OCI-LY1 (cell line): ENCODE results near the gene HOXB6.

Source experiments
- H2AFZ ChIP-seq: fragments of 200-600 bp; sonication (generic), shearing (Covaris generic); 2 replicates; pipeline ENCODE4 v1.6.0; 2014; ENCODE audit warnings: antibody characterized with exemption, mild to moderate bottlenecking, low read length
- H3F3A ChIP-seq: fragments of 200-600 bp; sonication (generic), shearing (Covaris generic); 2 replicates; pipeline ENCODE4 v1.6.0; 2014; ENCODE audit warnings: mild to moderate bottlenecking, antibody characterized with exemption, low read length, moderate library complexity; ENCODE audit not compliant: insufficient read depth
- H3K27ac ChIP-seq: fragments of 200-600 bp; sonication (generic); 2 replicates; pipeline ENCODE4 v1.5.1; 2014; ENCODE audit warnings: low read length, mixed run types, mild to moderate bottlenecking, low read depth; ENCODE audit not compliant: poor library complexity, severe bottlenecking
- H3K27me3 ChIP-seq: fragments of 200-600 bp; sonication (generic); 2 replicates; pipeline ENCODE4 v1.6.0; 2014; ENCODE audit warnings: antibody characterized with exemption, mild to moderate bottlenecking, low read length, moderate library complexity; ENCODE audit not compliant: insufficient read depth
- H3K36me3 ChIP-seq: fragments of 200-600 bp; sonication (generic); 2 replicates; pipeline ENCODE4 v1.6.1; 2014; ENCODE audit warnings: mild to moderate bottlenecking, antibody characterized with exemption, low read length, moderate library complexity, mixed read lengths; ENCODE audit not compliant: insufficient read depth
- H3K4me1 ChIP-seq: fragments of 200-600 bp; sonication (generic); 2 replicates; pipeline ENCODE4 v1.5.1; 2014; ENCODE audit warnings: mild to moderate bottlenecking, low read length, moderate library complexity; ENCODE audit not compliant: insufficient read depth, severe bottlenecking
- H3K4me2 ChIP-seq: fragments of 200-600 bp; sonication (generic), shearing (Covaris generic); 2 replicates; pipeline ENCODE4 v1.6.1; 2014; ENCODE audit warnings: low read length
- H3K4me3 ChIP-seq: fragments of 200-600 bp; sonication (generic); 2 replicates; pipeline ENCODE4 v1.5.1; 2014; ENCODE audit warnings: low read length, low read depth, mild to moderate bottlenecking, mixed read lengths; ENCODE audit not compliant: poor library complexity, severe bottlenecking
- H3K79me2 ChIP-seq: fragments of 200-600 bp; shearing (Covaris generic); 2 replicates; pipeline ENCODE4 v1.6.1; 2016; ENCODE audit warnings: mixed run types, low read length, mixed read lengths; ENCODE audit not compliant: insufficient read depth
- H3K9ac ChIP-seq: fragments of 200-600 bp; sonication (generic), shearing (Covaris generic); 2 replicates; pipeline ENCODE4 v1.6.1; 2014; ENCODE audit warnings: mild to moderate bottlenecking, low read length, mixed read lengths
- H3K9me2 ChIP-seq: fragments of 200-600 bp; sonication (generic), shearing (Covaris generic); 2 replicates; pipeline ENCODE4 v1.6.1; 2014; ENCODE audit warnings: low read depth, mild to moderate bottlenecking, low read length, mixed read lengths
- H3K9me3 ChIP-seq: fragments of 200-600 bp; shearing (Covaris generic); 2 replicates; pipeline ENCODE4 v1.6.1; 2014; ENCODE audit warnings: low read length, mixed read lengths
- H4K20me1 ChIP-seq: fragments of 200-600 bp; sonication (generic), shearing (Covaris generic); 2 replicates; pipeline ENCODE4 v1.6.0; 2016; ENCODE audit warnings: mild to moderate bottlenecking, low read length; ENCODE audit not compliant: insufficient read depth
- CTCF ChIP-seq: fragments of 200-600 bp; sonication (generic), shearing (Covaris generic); IDR thresholded peaks from 2 replicates; pipeline ENCODE4 v1.5.1; 2017; ENCODE audit warnings: mild to moderate bottlenecking, antibody characterized with exemption, low read length, moderate library complexity, mixed read lengths
- EZH2 ChIP-seq: fragments of 200-600 bp; sonication (generic), shearing (Covaris generic); IDR thresholded peaks from 2 replicates; pipeline ENCODE4 v1.8.0; 2017; ENCODE audit warnings: borderline replicate concordance, mixed run types, mild to moderate bottlenecking, antibody characterized with exemption, low read length, moderate library complexity, mixed read lengths

The HOXB6 gene

GRCh38 chr17:48633266-48633677 lies 28.5 kb upstream of the HOXB6 start:
- Histone ChIP-seq H3K9me3 (no peaks in the 10 kb centered on the region), H3F3A (no peaks in the 10 kb centered on the region), H3K36me3 (no peaks in the 10 kb centered on the region), H3K9ac (no peak overlapping the region), H3K4me1 (no peaks in the 10 kb centered on the region), H3K4me2 (no peak overlapping the region), H3K27me3 (peaks cover 6% of the 10 kb centered on the region; the same call in 1 of the 2 replicates), H3K27ac (no peak overlapping the region), H3K79me2 (no peaks in the 10 kb centered on the region), H2AFZ (no peak overlapping the region), H4K20me1 (no peaks in the 10 kb centered on the region), H3K9me2 (no peaks in the 10 kb centered on the region), H3K4me3 (no peak overlapping the region)
- TF ChIP-seq CTCF, result no peak
- TF ChIP-seq EZH2, result no peak

- no peak overlapping the region for H3K27ac ChIP-seq
- TF ChIP-seq CTCF (no peak), EZH2 (no peak)
- H3K9ac ChIP-seq, result no peak overlapping the region
- H3K36me3 ChIP-seq, result no peaks in the 10 kb centered on the region
- H3F3A ChIP-seq, result no peaks in the 10 kb centered on the region
- H3K4me2 ChIP-seq, result no peak overlapping the region
- no peak overlapping the region for H2AFZ ChIP-seq
- H3K9me2 ChIP-seq, result no peaks in the 10 kb centered on the region
- H3K4me3 ChIP-seq, result no peak overlapping the region
- peaks cover 6% of the 10 kb centered on the region; the same call in 1 of the 2 replicates for H3K27me3 ChIP-seq
- no peaks in the 10 kb centered on the region for H3K9me3 ChIP-seq
- no peaks in the 10 kb centered on the region for H3K4me1 ChIP-seq
- H3K79me2 ChIP-seq, result no peaks in the 10 kb centered on the region
- H4K20me1 ChIP-seq, result no peaks in the 10 kb centered on the region
Measured at GRCh38 chr17:48632579-48633265, 27.9 kb upstream of the HOXB6 start.

GRCh38 chr17:48631693-48632578 lies 27.1 kb upstream of the HOXB6 start:
- no peak overlapping the region for H3K4me2 ChIP-seq
- no peaks in the 10 kb centered on the region for H3K9me2 ChIP-seq
- peaks cover 6% of the 10 kb centered on the region; the same call in 1 of the 2 replicates for H3K27me3 ChIP-seq

More at GRCh38 chr17:48631693-48632578, 27.1 kb upstream of the HOXB6 start:
- Histone ChIP-seq H3K79me2 (no peaks in the 10 kb centered on the region), H3K4me3 (no peak overlapping the region), H3K36me3 (no peaks in the 10 kb centered on the region), H3K9me3 (no peaks in the 10 kb centered on the region), H4K20me1 (no peaks in the 10 kb centered on the region), H3K27ac (no peak overlapping the region), H3K9ac (no peak overlapping the region), H3K4me1 (no peaks in the 10 kb centered on the region), H2AFZ (no peak overlapping the region), H3F3A (no peaks in the 10 kb centered on the region)
- no peak for TF ChIP-seq CTCF
- no peak for TF ChIP-seq EZH2
